Cortex of kidney (tissue), 1 donor: ENCODE results near the gene DNAJA3.
"Not testable (repeated sequence)": the region's sequence is repeated elsewhere in the genome, so short reads cannot be mapped to it uniquely, and the experiment has no call there.

Experiments used
- DNase-seq: peaks from one replicate; lab custom pipeline; 2025; lab: John Stamatoyannopoulos, UW

The DNAJA3 gene

GRCh38 chr16:4387781-4388180, 37.9 kb upstream of the DNAJA3 start:
- no peak for DNase-seq

- no peak for DNase-seq
Measured at GRCh38 chr16:4388271-4389021, 37.2 kb upstream of the DNAJA3 start.

- DNase-seq: no peak
Measured at GRCh38 chr16:4389051-4389955, 36.4 kb upstream of the DNAJA3 start.

GRCh38 chr16:4390266-4391260, 35.1 kb upstream of the DNAJA3 start:
- no peak for DNase-seq

- no peak for DNase-seq
Measured at GRCh38 chr16:4391631-4392381, 33.9 kb upstream of the DNAJA3 start.

- DNase-seq: no peak
Measured at GRCh38 chr16:4392382-4393239, 33.1 kb upstream of the DNAJA3 start.

GRCh38 chr16:4393240-4393600, 32.4 kb upstream of the DNAJA3 start:
- DNase-seq: no peak

GRCh38 chr16:4393850-4394249, 31.8 kb upstream of the DNAJA3 start:
- DNase-seq: not testable (repeated sequence)

GRCh38 chr16:4395055-4395726, 30.5 kb upstream of the DNAJA3 start:
- DNase-seq: no peak

GRCh38 chr16:4399001-4399730, 26.5 kb upstream of the DNAJA3 start:
- no peak for DNase-seq

GRCh38 chr16:4401094-4401501, 24.6 kb upstream of the DNAJA3 start:
- no peak for DNase-seq

GRCh38 chr16:4401510-4401909, 24.2 kb upstream of the DNAJA3 start:
- DNase-seq: no peak

- no peak for DNase-seq
Measured at GRCh38 chr16:4402439-4403132, 23.1 kb upstream of the DNAJA3 start.

GRCh38 chr16:4403133-4403949, 22.3 kb upstream of the DNAJA3 start:
- no peak for DNase-seq

GRCh38 chr16:4404247-4404966, 21.3 kb upstream of the DNAJA3 start:
- DNase-seq: no peak

GRCh38 chr16:4404967-4405696, 20.5 kb upstream of the DNAJA3 start:
- no peak for DNase-seq
